HG03558 (cell line): ENCODE results near the gene GAB2.

Experiments
- ATAC-seq: cut with Tn5 transposase; IDR thresholded peaks from one replicate; pipeline ENCODE4 v1.9.1; 2021; ENCODE audit warnings: moderate number of reproducible peaks; ENCODE audit not compliant: unreplicated experiment; ENCODE audit errors: extremely low read depth

GAB2 gene

DNA sequence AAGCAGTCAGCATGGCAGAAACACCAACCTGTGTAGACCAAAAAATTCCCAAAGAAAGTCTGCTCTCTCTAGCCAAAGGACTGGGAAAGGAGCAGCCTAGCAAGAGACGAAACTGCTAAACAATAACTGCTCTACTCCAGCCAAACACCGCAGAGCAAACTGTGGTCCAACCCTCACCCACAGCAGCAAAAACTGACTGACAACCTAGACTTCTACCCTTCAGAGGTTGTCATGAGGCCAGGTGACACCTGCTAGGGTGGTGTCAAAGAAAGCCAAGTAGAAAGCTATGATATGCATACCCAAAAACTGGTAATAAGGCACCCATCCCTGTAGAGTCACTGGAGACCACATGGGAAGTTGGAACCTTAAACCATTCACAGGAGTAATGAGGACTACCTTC, 11.8 kb downstream of the GAB2 start:
- no peak for ATAC-seq

DNA sequence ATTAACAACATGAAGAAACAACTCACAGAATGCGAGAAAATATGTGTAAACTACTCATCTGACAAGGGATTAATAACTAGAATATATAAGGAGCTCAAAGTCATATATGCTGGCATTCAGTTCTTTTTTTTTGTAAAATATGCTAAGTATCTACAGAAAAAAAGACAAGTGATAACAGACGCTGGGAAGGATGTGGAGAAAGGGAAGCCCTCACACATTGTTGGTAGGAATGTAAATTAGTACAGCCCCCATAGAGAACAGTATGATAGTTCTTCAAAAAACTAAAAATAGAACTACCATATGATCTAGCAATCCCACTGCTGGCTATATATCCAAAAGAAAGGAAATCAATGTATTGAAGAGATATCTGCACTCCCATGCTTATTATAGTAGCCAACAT, 13.8 kb downstream of the GAB2 start:
- no peak for ATAC-seq

DNA sequence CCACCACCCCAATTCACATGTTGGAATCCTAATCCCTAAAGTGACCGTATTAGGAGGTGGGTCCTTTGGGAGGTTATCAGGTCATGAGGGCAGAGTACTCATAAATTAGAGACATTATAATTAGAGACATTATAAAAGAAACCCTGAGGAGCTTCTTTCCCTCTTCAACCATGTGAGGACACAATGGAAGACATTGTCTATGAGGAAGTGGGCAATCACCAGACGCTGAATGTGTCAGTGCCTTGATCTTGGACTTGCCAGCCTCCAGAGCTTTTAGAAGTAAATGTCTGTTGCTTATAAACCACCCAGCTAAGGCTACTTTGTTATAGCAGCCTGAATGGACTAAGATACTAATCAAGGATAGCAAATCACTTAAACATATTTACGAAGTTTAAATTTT, 14.8 kb downstream of the GAB2 start:
- no peak for ATAC-seq

DNA sequence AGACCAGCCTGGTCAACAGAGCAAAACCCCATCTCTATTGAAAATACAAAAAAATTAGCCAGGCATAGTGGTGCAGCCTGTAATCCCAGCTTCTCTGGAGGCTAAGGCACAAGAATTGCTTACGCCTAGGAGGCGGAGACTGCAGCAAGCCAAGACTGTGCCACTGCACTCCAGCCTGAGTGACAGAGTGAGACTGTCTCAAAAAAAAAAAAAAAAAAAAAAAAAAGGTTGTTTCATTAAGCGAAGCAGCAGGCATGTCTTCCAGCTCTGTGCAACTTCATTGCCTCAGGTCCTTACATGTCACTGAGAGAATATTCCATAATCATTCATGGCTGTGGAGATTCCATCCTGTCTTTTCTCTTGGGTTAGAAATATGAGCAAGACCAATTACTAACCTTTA, 16.9 kb downstream of the GAB2 start:
- ATAC-seq, result no peak

- no peak for ATAC-seq
Measured at GRCh38 chr11:78400116-78400515, 17.5 kb downstream of the GAB2 start.

GRCh38 chr11:78399136-78399535, 18.5 kb downstream of the GAB2 start:
- ATAC-seq, result no peak

GRCh38 chr11:78398715-78399114, 18.9 kb downstream of the GAB2 start:
- ATAC-seq, result no peak

DNA sequence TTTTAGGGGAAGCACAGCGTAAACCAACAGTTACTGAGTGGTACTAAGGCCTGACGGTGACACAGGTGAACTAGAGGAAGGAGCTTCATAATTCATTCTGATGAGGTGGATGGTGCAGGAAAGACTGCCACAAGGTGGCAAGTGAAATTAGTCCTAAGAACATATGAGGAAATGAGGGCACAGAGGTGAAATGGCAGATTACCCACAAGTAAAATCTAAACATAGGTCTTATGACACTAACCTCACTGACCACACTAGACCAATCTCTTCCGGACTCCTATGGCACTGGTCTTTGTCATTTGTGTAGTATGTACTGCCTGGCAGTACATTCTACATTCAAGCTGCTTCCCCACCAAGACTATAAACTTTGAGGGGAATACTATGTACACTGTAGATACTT, 20.2 kb downstream of the GAB2 start:
- ATAC-seq, result no peak

GRCh38 chr11:78395597-78395996, 22.0 kb downstream of the GAB2 start:
- no peak for ATAC-seq

DNA sequence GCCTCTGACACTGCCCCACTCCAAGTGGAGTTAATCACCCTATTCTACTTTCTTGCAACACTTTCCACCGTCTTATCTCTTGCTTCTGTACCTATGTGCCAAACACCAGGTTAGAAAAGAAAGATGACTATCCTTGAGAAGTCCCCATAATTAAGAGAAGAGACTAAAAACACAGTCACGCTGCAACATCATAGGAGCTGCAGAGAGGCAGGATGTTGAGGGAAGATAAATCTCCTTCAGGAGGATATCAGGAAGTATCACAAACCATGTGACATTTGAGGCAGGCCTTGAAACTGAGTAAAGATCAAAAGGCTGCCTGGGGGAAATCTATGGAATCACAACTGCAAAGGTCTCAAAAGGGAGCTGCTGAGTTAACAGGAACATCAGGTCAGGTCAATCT, 24.8 kb downstream of the GAB2 start:
- ATAC-seq, result no peak

DNA sequence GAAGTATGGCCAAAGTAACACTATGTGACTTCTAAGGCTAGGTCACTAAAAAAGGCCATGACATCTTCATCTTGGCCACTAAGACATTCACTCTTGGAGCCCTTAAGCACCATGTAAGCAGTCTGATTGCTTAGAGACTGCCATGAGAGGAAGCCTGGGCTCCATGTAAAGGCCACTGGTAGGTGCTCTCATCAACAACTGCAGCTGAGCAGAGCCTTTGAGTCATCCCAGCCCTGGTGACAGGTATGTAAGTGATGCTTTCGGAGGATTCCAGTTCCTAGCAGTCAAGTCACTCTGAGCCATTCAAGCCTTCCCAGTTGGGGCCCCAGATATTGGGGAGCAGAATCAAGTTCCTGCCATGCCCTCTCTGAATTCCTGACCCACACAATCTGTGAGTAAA, 26.2 kb downstream of the GAB2 start:
- ATAC-seq, result no peak

DNA sequence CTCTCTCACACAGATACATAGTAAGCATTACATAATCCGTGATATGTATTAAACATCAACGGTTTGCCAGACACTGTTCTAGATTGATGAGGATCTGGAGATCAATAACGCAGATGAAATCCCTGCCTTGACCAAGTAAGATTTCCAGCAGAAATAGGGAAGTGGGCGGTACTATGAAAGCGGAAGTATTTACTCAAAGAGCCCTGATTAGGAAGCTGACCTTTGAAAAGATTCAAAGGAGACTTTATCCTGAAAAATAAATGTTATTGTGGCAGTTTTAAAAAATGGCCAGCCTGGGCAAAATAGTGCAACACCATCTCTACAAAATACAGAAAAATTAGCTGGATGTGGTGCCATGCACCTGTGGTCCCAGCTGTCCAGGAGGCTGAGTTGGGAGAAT, 26.8 kb downstream of the GAB2 start:
- no peak for ATAC-seq

DNA sequence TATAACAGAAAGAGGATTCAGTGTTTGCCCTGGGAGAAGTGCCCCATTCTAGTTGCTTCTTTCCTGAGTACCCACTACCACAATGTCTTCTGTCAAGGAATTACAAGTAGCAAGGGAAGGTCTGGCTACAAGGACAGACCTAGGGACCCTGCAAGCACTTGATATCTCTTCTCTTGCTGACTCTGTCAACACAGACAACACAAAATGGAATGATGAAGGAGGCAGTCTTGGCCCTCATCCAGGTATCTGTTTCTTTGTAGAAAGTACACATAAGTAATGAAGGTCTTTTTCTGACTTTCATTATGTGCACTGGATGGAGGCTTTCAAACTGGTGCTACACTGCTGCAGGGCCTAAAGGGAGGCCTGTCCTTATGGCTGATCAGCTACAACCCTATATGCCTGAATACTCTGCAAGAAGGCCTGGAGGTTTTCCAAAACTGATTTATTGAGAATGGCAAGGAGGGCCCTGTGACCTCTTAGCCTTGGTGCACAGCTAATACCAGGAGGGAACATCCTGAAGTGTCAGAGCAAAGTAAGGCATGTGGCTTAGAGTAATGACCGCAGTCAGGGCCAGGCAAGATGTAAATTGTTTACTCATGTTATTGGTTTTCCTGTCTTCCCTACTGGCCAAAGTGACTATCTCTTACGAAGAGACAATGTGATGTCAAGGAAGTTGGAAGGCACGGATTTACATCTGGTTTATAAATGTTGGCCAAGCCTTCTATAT, 31.2 kb downstream of the GAB2 start:
- ATAC-seq, result no peak

- ATAC-seq, result no peak
Measured at GRCh38 chr11:78385205-78385604, 32.4 kb downstream of the GAB2 start.

GRCh38 chr11:78384231-78384630, 33.4 kb downstream of the GAB2 start:
- ATAC-seq, result no peak

DNA sequence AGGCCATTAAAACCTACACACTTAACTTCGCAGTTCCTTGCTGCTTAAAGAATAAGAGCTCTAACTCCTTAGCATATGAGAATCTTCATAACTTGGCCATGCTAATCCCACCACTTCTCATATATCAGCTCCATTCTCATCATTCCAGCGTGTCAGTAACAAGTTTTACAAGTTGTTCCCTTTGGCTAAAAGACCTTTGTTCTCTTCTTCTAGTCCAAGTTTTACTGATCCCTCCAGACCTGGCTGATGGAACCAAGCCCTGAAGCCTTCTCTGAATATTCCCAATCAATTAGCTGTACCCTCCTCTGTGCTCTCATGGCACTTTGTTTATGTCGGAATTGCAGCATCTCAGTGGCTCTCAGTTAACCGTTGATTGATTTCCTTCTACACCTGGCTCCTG, 35.8 kb downstream of the GAB2 start:
- no peak for ATAC-seq

GRCh38 chr11:78380615-78381051, 37.0 kb downstream of the GAB2 start:
- ATAC-seq, result no peak

DNA sequence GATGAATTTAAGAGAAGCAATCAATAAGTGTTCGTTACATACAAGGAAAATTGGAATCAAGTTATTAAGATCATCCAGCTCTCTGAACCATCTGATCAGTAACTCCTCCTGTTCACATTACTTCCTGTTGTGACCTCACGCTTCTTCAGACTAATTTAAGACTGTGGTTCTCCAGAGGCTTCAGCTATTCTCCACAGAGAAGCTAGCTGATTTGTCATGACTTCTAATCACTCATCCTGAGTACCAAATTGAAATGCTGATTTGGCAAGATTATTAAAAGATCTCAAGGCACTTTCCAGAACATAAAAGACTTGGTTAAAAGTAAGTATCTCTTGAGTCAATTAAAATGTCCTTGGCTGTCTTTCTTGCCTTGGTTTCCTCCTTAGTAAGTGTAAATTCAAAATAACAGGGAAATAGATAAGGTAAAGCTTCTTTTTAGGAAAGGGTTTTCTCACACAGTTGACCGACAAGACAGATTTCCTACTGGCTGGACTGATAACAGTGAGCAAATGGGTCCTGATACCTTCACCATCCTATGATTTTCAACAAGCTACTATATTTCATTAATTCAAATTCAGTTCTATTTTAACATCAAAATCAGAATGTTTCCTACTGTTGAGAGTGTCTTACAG, 38.5 kb downstream of the GAB2 start:
- no peak for ATAC-seq

DNA sequence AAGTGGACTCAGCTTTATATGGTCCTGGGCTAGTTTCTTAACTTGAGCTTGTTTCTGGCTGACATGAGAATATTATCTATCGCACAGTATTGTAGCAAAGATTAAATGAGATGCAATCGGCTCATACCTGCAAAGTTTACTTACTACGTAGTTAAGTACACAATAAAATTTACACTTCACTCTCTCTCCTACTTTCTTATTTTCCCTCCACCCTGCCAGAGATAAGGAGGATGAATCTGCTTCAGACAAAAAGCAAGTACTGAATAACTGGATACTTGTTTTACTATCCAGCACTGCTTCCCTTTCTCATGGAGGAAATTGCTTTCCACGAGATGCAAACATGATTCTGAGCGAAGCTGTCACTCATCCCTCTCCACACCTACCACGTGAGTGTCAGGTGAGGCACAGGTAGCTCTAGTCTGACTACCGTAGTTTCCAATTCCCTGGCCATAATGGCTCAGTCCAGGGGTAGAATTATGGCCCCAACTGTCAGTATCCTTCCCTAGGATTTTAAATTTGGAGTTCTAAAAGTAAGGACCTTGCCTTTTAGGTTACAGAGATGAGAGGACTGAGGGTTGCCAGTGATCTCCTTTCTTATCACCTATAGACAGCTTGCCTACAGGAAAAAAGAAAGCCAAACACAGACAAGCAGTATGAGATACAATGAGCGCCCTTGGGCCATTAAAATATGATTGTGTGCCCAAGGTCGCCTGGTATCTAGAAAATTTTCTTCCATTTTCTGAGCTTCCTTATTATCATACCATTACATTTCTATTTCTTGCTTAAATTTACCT, 39.8 kb downstream of the GAB2 start:
- no peak for ATAC-seq

- no peak for ATAC-seq
Measured at GRCh38 chr11:78376858-78377257, 40.8 kb downstream of the GAB2 start.

GRCh38 chr11:78374917-78375316, 42.7 kb downstream of the GAB2 start:
- ATAC-seq, result no peak
